K562 (cell line): ENCODE measurements around the gene FIG4. TPM values are rescaled to one million over a fixed set of nuclear protein-coding genes. Genes with fewer than 3 reads are reported as not detected.

Experiments used
- ATAC-seq: fragments of 200-7000 bp; cut with Tn5 transposase; 3 replicates; pipeline ENCODE4 v1.9.1; 2020; ENCODE audit warnings: moderate library complexity
- BruUV-seq: library from RNA; stranded (reverse); fragments of 400-500 nt; replicated peaks from 2 replicates; lab custom pipeline; 2021; lab: Mats Ljungman, UMichigan
- CTCF ChIA-PET: fragments of 300-600 bp; formaldehyde crosslinking; extraction: SDS; loops from one replicate; lab custom pipeline; 2021; ENCODE audit warnings: low intra/inter-chr PET ratio; lab: Yijun Ruan, JAX
- POLR2A ChIA-PET: fragments of 300-600, 350-650 bp; sonication (Branson Sonifier 250); formaldehyde crosslinking; extraction: SDS; loops from one replicate; lab custom pipeline; 2021; ENCODE audit warnings: antibody characterized with exemption, inconsistent platforms; lab: Yijun Ruan, JAX
- DNase-seq, 4 experiments: peaks; one replicate each; pipeline versions ENCODE4 v3.0.0 to v3.0.0-alpha.2; 2011 to 2018; ENCODE audit warnings: low spot score in 3 of 4, mixed read lengths in 3 of 4; ENCODE audit errors: extremely low read depth in 1 of 4
- FAIRE-seq: peaks from 2 replicates; lab custom pipeline; 2011; peaks lifted over from hg19 to GRCh38; lab: Jason Lieb, UNC
- H2AFZ ChIP-seq: 2 replicates; pipeline ENCODE4 v1.6.0; 2011; ENCODE audit warnings: low read depth, low read length, control low read depth, inconsistent platforms
- H3K27ac ChIP-seq: fragments of 200-600 bp; 3 replicates; pipeline ENCODE4 v1.8.0; 2011; ENCODE audit warnings: low read depth, mild to moderate bottlenecking, control low read depth, inconsistent platforms, low read length, moderate library complexity, mixed read lengths; ENCODE audit errors: extremely low read depth
- H3K27me3 ChIP-seq, 2 experiments: fragments of 300-600 bp in 1 of 2; 2 replicates in 1 of 2; 3 replicates in 1 of 2; pipeline versions ENCODE4 v1.6.0 to v1.8.0; 2011; ENCODE audit warnings: inconsistent platforms in 2 of 2, low read length in 2 of 2, mild to moderate bottlenecking in 1 of 2, mixed read lengths in 1 of 2, moderate library complexity in 1 of 2; ENCODE audit not compliant: control insufficient read depth in 2 of 2, insufficient read depth in 2 of 2
- H3K36me3 ChIP-seq: fragments of 300-600 bp; 3 replicates; pipeline ENCODE4 v1.8.0; 2011; ENCODE audit warnings: mild to moderate bottlenecking, low read length, inconsistent platforms; ENCODE audit not compliant: control insufficient read depth, insufficient read depth
- H3K4me1 ChIP-seq, 2 experiments: fragments of 200-600 bp in 1 of 2; replicated peaks in 1 of 2; 2 replicates in 1 of 2; 3 replicates in 1 of 2; pipeline versions ENCODE4 v1.5.1 to v1.8.0; 2011; ENCODE audit warnings: inconsistent platforms in 2 of 2, low read length in 2 of 2, mild to moderate bottlenecking in 1 of 2, mixed read lengths in 1 of 2, moderate library complexity in 1 of 2; ENCODE audit not compliant: control insufficient read depth in 2 of 2, insufficient read depth in 2 of 2
- H3K4me2 ChIP-seq: 2 replicates; pipeline ENCODE4 v1.6.1; 2011; ENCODE audit warnings: low read length, control low read depth, inconsistent platforms, mixed read lengths; ENCODE audit not compliant: insufficient read depth
- H3K4me3 ChIP-seq: fragments of 200-600 bp; sonication (generic), shearing (Covaris generic); 2 replicates; pipeline ENCODE4 v1.5.1; 2016; ENCODE audit warnings: control low read depth, inconsistent platforms
- H3K79me2 ChIP-seq: fragments of 200-600 bp; 3 replicates; pipeline ENCODE4 v1.8.0; 2011; ENCODE audit warnings: low read length, inconsistent platforms; ENCODE audit not compliant: control insufficient read depth, insufficient read depth
- H3K9ac ChIP-seq, 2 experiments: 2 replicates each; pipeline versions ENCODE4 v1.6.0 to v1.6.1; 2011; ENCODE audit warnings: low read depth in 2 of 2, low read length in 2 of 2, control low read depth in 1 of 2, inconsistent platforms in 1 of 2, mild to moderate bottlenecking in 1 of 2, mixed read lengths in 1 of 2; ENCODE audit not compliant: insufficient read depth in 1 of 2
- H3K9me1 ChIP-seq: one replicate; pipeline ENCODE4 v1.6.0; 2011; ENCODE audit warnings: inconsistent platforms, mild to moderate bottlenecking, low read length, moderate library complexity; ENCODE audit not compliant: control insufficient read depth, insufficient read depth
- H3K9me3 ChIP-seq: replicated peaks from 2 replicates; pipeline ENCODE4 v1.5.1; 2011; ENCODE audit warnings: low read depth, low read length, inconsistent platforms; ENCODE audit not compliant: control insufficient read depth, insufficient read depth
- H4K20me1 ChIP-seq: replicated peaks from 2 replicates; pipeline ENCODE4 v1.6.1; 2011; ENCODE audit warnings: low read length, inconsistent platforms, mixed read lengths; ENCODE audit not compliant: control insufficient read depth, insufficient read depth
- CBFB ChIP-seq: sonication (generic); formaldehyde crosslinking; IDR thresholded peaks from 2 replicates; pipeline ENCODE4 v1.4.0; 2020; ENCODE audit warnings: mild to moderate bottlenecking, missing genetic modification reagents
- ETV1 ChIP-seq: fragments of 450-650 bp; conservative IDR thresholded peaks from 2 replicates; pipeline ENCODE4 v1.6.1; 2016; ENCODE audit warnings: missing genetic modification characterization, control low read depth, low read depth, missing compliant biosample characterization
- FOXO4 ChIP-seq: fragments of 450-650 bp; formaldehyde crosslinking; IDR thresholded peaks from 2 replicates; pipeline ENCODE4 v1.4.0; 2020; ENCODE audit warnings: mild to moderate bottlenecking, moderate library complexity
- HOMEZ ChIP-seq: fragments of 250-450 bp; sonication (Bioruptor Pico); IDR thresholded peaks from 2 replicates; pipeline ENCODE4 v1.4.0; 2020; ENCODE audit warnings: mild to moderate bottlenecking, moderate library complexity
- HSF4 ChIP-seq: fragments of 250-450 bp; sonication (Bioruptor Pico); IDR thresholded peaks from 2 replicates; pipeline ENCODE4 v2.1.2; 2022; ENCODE audit warnings: mild to moderate bottlenecking, moderate library complexity, borderline replicate concordance
- RNF2 ChIP-seq: sonication (generic); IDR thresholded peaks from 2 replicates; pipeline ENCODE4 v1.6.1; 2016
- ZC3H8 ChIP-seq: fragments of 450-650 bp; IDR thresholded peaks from 2 replicates; pipeline ENCODE4 v1.6.1; 2017
- ZNF23 ChIP-seq: fragments of 250-450 bp; sonication (Bioruptor Pico); IDR thresholded peaks from 2 replicates; pipeline ENCODE4 v1.4.0; 2020; ENCODE audit warnings: mild to moderate bottlenecking
- ZNF263 ChIP-seq: sonication (generic); formaldehyde crosslinking; IDR thresholded peaks from 2 replicates; pipeline ENCODE4 v1.8.0; 2022; ENCODE audit warnings: mild to moderate bottlenecking, missing genetic modification reagents, borderline replicate concordance
- ZNF75A ChIP-seq: fragments of 450-650 bp; formaldehyde crosslinking; IDR thresholded peaks from 2 replicates; pipeline ENCODE4 v1.4.0; 2020; ENCODE audit warnings: mild to moderate bottlenecking
- ZNF766 ChIP-seq: fragments of 200-800 bp; sonication (Bioruptor generic); conservative IDR thresholded peaks from 2 replicates; pipeline ENCODE4 v1.6.1; 2016; ENCODE audit warnings: missing genetic modification characterization, missing compliant biosample characterization
- WGBS: fragments of 100-300 bp; shearing (Covaris generic); methylation state at CpG from one replicate; pipeline ENCODE4 v1.1.6; 2016; ENCODE audit warnings: low coverage, mixed read lengths; ENCODE audit not compliant: insufficient coverage; ENCODE audit errors: missing lambda C conversion rate; 5-methylcytosine and 5-hydroxymethylcytosine counted together
- in situ Hi-C: fragments of 300-500 bp; cut with MboI; formaldehyde crosslinking; loops from 4 replicates; pipeline ENCODE4 v1.15.0; 2018; ENCODE audit warnings: inconsistent platforms, mixed read lengths
- intact Hi-C: fragments of 100-400 bp; cut with micrococcal nuclease; formaldehyde crosslinking; loops from 2 replicates; pipeline ENCODE4 v1.14.2; 2022
- polyA plus RNA-seq, 8 experiments: library from polyadenylated mRNA; depleted of rRNA in 4 of 8; stranded (reverse) in 5 of 8; unstranded in 3 of 8; fragments of >200 nt; fragmentation: Nextera tagmentation in 2 of 8; fragmentation: Illumina TruSeq in 1 of 8; extraction: Ambion mirVana in 2 of 8; extraction: Trizol in 1 of 8; gene quantifications; 2 replicates each; pipeline versions ENCODE4 v1.2.1 to v1.2.3, GENCODE V29; 2011 to 2014; ENCODE audit warnings: inconsistent platforms in 1 of 8, missing spikeins in 1 of 8
- total RNA-seq, 7 experiments: library from RNA; depleted of rRNA in 6 of 7; stranded (reverse); fragments of >200 nt in 6 of 7; fragmentation: Illumina TruSeq in 2 of 7; extraction: Trizol in 2 of 7; gene quantifications; 2 replicates each; pipeline versions ENCODE4 v1.2.1 to v1.2.3, GENCODE V29; 2011 to 2021; ENCODE audit warnings: low replicate concordance in 1 of 7
- TF ChIP-seq, protein P1 (sequence below), 2 experiments: fragments of 200-800 bp in 1 of 2; sonication (Bioruptor generic) in 1 of 2; sonication (generic) in 1 of 2; formaldehyde crosslinking in 1 of 2; IDR thresholded peaks in 1 of 2; conservative IDR thresholded peaks in 1 of 2; 2 replicates each; pipeline versions ENCODE4 v1.5.0 to v1.6.1; 2016 to 2020; ENCODE audit warnings: missing compliant biosample characterization in 1 of 2, missing genetic modification characterization in 1 of 2, missing genetic modification reagents in 1 of 2

The FIG4 gene
- total and polyA plus RNA-seq, 9 of the 15 experiments (the other 6 are each of a cell fraction or from before 2014, with no cell fraction given) = 1.5 to 6.8 (median 4.3) TPM

- TF ChIP-seq ZNF766 (CRISPR knock-in tag) = no peak
Measured at GRCh38 chr6:109736273-109737025, 45.4 kb downstream of the FIG4 start (continued).

DNA sequence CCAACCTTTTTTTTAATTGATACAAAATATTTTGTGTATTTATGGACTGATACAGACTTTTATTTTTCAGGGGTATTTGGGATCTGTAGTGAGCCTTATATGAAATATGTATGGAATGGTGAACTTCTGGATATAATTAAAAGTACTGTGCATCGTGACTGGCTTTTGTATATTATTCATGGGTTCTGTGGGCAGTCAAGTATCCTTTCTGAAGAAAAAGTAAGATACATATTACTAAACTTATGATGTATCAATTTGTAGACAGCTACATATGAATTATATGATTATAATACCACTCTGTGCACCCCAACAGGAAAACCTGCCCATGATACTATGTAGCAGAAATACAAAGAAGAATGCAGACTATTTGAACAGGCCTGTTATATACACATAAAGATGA is 47.2 kb downstream of the FIG4 start:
- ChIA-PET CTCF (no interaction called here), POLR2A (no interaction called here)
- ATAC-seq (no peak), DNase-seq (no peak), FAIRE-seq (no peak)
- no peak overlapping the region for H3K4me3 ChIP-seq
- no peak overlapping the region for H3K27ac ChIP-seq
- H3K36me3 ChIP-seq = no peaks in the 10 kb centered on the region
- H3K9me3 ChIP-seq = no peaks in the 10 kb centered on the region
- no peaks in the 10 kb centered on the region for H3K27me3 ChIP-seq
- TF ChIP-seq CBFB (CRISPR knock-in tag) = no peak
- TF ChIP-seq HSF4 = no peak
- TF ChIP-seq FOXO4 (CRISPR knock-in tag) = no peak
- TF ChIP-seq, protein P1, sequence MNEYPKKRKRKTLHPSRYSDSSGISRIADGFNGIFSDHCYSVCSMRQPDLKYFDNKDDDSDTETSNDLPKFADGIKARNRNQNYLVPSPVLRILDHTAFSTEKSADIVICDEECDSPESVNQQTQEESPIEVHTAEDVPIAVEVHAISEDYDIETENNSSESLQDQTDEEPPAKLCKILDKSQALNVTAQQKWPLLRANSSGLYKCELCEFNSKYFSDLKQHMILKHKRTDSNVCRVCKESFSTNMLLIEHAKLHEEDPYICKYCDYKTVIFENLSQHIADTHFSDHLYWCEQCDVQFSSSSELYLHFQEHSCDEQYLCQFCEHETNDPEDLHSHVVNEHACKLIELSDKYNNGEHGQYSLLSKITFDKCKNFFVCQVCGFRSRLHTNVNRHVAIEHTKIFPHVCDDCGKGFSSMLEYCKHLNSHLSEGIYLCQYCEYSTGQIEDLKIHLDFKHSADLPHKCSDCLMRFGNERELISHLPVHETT (CRISPR knock-in tag; conservative IDR thresholded peaks at IDR 0.05 in 1 of 2, IDR thresholded peaks at IDR 0.05 in 1 of 2) = no peak
- TF ChIP-seq ZNF75A (CRISPR knock-in tag) = no peak
- TF ChIP-seq ZNF23 (CRISPR knock-in tag) = no peak
- no peak for TF ChIP-seq HOMEZ (CRISPR knock-in tag)
- no peak for TF ChIP-seq ZC3H8
- TF ChIP-seq RNF2 = no peak
- TF ChIP-seq ZNF263 (CRISPR knock-in tag) = no peak
- no peak for TF ChIP-seq ETV1
- no peaks in the 10 kb centered on the region for H3K79me2 ChIP-seq
- no peak overlapping the region for H3K4me2 ChIP-seq
- no TSS peak for BruUV-seq
- H3K9me1 ChIP-seq = no peaks in the 10 kb centered on the region
- H4K20me1 ChIP-seq = no peaks in the 10 kb centered on the region
- in situ Hi-C loops = no loop called here
- H3K4me1 ChIP-seq = no peaks in the 10 kb centered on the region; a peak in 1 of 5 replicates
- no peak overlapping the region for H2AFZ ChIP-seq
- intact Hi-C loops = no loop called here
- WGBS = 20% methylated on average over 1 of the region's 1 CpG
- H3K9ac ChIP-seq = no peak overlapping the region
